GM18870 (cell line): ENCODE measurements around the gene DCDC1.

Experiments used
- ATAC-seq: cut with Tn5 transposase; IDR thresholded peaks from one replicate; pipeline ENCODE4 v1.9.1; 2021; ENCODE audit warnings: moderate library complexity; ENCODE audit not compliant: unreplicated experiment

Gene DCDC1

DNA sequence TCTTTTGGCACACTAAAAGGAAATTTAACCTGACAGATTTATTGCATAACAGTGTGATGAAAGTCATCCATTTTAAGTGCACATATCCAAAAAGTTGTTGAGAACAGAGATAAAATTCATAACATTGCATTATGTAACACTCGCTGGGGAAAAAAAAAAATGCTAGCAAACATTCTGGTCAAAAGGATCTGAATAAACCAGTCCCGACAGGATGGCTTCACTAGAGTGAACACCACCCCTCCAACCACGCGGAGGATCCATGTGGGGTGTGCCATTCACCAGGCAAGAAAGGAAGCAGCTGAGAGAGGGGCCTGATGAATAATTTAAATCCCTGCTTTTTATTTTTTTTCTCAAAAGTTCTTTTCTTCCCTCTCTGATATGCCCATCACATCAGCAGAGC is 258.7 kb downstream of the DCDC1 start:
- no peak for ATAC-seq

DNA sequence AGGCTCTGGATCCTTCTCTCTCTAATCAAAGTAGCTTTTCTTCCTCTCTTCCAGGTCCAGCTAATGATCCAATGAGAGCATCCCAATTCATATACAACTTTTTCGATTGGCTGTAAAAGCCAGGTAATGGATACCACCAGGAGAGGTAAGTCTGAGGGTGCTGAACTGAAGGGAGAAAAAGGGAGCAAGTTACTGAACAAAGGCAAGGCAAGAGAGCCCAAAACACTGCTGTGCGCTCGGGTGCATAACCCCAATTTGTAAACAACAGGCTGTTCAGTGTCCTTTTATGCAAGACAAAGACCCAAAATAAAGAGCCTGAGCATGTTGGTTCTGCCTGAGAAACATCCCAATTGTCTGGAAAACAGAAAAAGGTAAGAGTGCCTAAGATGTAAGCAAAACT is 260.1 kb downstream of the DCDC1 start:
- no peak for ATAC-seq

DNA sequence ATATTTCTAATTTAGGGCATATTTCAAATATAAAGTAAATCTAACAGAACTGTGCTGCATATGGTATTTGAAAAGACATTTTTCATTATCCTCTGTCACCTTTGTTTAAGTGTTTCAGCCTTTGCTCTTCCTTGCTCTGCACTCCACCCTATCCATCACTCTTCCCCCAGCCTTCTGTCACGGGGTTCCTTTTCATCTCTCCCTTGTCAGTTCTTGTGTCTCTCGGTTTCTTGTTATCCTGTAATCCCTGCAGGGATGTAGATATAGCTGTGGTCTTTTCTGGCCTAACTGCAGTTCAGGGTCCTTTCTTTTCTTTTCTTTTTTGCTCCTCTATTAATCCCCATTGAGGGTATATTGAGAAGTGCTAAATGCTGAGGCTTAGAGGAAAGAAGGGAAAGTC is 261.9 kb downstream of the DCDC1 start:
- ATAC-seq, result no peak

DNA sequence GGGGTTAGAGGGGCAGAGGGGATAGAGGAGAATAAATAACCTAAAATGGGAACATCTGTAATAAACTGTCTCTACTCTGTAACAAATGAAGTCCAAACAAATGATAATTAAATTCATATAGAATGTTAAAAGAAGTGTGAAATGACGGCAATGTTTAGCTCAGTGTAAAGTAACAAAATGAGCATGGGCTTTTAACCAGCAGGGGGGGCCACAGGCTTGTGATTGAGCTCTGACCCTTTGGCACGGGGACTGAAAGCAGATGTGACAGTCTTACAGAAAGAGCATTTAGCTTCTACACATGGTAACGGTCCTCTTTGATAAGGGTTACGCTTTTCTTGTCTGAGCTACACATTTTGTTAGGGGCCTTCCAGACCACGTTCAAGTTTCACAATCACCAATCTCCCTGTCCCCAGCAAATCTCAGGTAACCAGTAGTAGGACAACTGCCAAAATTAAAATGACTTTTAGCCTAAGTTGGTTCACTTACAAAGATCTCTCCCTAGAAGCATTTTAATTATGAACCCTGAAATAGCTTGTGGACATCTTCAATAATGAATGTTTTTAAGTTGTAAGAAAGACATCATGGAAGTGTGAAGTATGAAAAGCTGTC is 262.5 kb downstream of the DCDC1 start:
- peak; percentile 75 for ATAC-seq

DNA sequence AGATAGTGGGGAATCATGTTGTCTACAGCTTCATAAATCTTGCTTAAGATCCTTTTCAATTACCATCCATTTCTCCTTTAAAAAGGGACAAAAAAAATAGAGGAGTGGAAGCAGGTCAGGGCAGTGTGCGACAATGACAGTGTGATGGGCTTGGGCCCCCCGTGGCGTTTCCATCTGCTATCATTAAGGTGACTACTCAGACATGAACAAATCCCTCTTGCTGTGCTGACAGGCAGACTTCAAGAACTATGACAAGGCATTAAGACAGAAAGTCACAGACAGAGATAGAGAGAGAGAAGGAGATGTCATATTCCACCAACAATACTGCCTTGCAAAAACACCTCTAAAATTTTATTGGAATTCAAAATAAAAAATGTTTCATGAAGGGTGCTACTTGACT is 263.2 kb downstream of the DCDC1 start:
- no peak for ATAC-seq

DNA sequence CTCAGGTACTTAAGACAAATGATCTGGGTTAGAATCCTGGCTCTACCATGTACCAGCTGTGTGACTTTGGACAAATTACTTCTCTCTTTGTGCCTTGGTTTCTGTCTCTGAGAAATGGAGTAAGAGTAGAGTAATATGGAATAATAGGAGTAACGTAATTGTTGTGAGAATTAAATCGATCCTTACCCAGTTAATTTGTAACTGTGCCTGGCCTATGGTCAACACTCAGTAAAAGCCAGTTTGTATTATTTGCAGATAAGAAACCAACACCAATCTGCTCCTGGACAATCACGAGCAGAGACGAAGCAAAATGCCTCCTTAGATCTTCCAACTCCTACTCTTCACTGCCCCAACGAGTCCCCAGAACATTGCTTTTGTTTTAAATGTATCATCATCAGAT is 266.7 kb downstream of the DCDC1 start:
- ATAC-seq, result no peak

DNA sequence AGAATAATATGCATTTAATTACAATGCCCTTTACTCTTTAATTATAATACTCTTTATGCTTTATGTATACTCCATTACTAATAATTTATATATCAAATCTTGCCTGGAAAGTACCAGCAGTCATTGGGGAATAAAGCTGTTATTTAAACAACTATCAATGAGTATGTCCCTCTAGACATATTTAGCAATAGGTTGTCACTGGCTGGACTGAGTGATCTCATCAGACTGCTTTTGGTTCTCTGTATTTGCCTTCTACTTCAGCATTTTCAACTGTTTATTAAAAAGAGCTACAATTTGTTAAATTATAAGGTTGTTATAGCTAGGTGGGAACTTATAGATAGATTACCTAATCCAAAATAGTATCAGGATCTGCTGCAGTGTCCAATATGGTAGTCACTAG is 267.2 kb downstream of the DCDC1 start:
- no peak for ATAC-seq

DNA sequence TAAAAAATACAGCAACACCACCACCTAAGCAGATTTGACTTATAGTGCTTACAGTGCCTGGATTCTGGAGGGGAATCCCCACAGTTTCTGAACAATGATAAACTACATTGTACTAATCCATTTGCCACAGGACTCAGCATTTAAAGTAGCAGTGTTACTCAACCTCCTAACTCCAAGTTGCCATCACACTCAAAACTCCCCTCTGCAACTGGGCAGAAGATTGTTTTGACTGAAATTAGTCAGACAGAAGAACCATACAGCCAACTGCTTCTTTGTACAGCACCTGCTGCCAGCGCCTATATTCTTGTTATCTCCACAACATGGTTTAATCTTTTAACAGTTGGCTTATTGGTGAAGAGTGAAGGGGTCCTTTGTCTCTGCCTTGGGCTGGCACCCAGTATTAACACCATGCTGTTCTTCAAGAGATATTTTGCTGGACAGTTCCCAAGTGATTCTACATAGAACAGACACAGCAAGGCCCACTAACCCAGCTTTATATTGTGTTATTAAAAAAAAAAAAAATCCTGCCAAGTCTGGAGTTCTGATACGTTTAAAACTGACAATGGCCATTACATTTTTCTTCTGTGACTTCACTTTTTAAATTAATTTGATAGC is 273.2 kb downstream of the DCDC1 start:
- ATAC-seq, result no peak

DNA sequence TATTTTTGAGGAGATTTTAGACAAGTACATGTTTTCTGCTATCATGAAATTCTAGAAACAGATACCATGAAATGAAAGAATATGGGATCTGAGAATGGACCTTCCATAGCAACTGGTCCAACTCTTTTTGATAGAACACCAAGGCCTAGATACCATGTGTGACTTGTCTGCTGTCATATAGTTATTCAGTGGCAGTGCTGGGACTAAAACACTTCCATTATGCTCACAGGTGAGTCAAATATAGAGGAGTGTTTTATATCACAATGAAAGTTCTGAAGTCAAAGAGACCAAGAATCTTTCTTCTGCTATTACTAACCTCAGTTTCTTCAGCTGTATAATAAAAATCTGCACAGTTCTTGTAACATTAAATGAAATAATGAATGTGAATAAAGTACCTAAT is 276.9 kb downstream of the DCDC1 start:
- ATAC-seq, result no peak

DNA sequence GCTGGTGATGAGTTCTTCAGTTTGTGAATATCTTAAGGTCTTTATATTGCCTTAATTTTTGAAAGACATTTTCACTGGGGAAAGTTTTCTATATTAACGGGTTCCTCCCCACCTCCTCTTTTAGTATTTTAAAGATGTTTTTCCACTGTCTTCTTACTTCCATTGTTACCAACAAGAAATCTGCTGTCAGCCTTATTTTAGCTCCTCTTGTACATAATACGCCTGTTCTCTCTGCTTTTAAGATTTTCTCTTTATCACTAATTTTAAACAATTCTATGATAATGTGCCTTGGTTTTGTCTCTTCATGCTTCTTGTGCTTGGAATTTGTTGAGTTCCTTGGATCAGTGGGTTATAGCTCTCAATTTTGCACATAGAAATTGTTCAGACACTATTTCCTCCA is 280.4 kb downstream of the DCDC1 start:
- no peak for ATAC-seq

DNA sequence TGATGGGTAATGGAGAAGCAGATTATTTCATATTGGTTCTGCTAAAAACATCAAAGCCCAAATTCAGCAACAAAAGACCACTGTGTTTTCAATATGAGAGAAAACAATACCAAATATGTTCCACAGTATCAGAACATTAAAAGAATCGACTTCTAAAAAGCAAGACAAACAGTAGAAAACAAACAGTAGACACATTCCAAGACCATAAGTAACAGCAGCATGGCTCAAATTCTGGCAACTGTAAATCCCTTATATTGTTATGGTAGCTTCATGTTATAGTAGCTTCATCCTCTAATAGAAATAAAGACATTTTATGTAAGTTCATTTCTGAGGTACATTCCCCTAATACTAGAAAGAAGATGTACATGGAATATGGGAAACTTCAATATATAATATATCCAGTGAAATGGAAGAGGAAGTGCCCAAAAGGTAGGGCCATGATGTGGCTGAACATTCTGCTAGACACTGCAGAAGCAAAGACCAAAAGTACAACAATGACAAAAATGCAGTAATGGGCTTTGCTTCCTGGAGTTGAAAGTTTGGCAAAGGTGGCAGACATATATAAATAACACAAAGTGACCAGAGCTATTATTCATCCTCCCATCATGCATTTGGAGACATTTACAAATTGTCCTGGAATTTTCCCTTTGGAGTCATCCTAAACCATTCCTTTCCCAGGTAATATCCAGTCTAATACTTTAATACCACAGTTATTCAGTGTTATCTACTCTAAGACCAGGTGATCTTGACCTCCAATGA is 299.9 kb downstream of the DCDC1 start:
- ATAC-seq, result no peak

DNA sequence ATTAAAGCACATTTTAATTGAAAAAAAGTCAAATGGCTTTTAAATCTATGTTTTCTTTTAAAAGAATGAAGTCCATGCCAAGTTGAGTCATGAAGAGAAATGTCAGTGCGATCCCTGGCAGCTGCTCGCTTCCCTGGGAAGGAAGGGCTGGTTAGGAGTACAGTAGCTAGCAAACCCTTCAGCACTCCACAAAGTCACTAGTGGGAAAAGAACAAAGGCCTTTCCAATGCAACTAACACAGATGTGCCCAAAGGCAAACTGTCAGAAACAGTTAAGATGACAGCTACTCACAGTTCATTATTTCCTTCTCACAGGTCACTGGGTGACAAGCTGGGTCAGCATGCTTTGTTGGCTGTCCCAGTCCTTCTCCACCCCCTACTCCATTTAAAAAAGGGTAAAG is 308.7 kb downstream of the DCDC1 start:
- ATAC-seq, result no peak

DNA sequence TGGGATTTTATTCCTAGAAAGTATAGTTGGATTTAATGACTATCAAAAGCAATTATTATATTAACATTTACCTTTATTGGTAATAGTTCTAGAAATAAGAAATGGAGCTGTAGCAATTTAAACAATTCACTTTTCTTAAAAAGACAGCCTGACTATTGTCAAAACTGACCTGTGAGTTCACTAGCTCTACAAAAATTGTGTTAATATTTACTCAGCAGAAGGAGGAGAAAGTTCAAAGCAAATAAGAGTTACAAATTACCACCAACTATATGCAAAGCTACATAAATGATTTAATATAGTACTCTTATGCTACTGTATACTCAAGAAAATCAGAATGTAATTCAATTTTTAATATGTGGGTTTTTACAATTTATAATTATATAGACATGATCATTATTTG is 310.0 kb downstream of the DCDC1 start:
- ATAC-seq, result no peak

DNA sequence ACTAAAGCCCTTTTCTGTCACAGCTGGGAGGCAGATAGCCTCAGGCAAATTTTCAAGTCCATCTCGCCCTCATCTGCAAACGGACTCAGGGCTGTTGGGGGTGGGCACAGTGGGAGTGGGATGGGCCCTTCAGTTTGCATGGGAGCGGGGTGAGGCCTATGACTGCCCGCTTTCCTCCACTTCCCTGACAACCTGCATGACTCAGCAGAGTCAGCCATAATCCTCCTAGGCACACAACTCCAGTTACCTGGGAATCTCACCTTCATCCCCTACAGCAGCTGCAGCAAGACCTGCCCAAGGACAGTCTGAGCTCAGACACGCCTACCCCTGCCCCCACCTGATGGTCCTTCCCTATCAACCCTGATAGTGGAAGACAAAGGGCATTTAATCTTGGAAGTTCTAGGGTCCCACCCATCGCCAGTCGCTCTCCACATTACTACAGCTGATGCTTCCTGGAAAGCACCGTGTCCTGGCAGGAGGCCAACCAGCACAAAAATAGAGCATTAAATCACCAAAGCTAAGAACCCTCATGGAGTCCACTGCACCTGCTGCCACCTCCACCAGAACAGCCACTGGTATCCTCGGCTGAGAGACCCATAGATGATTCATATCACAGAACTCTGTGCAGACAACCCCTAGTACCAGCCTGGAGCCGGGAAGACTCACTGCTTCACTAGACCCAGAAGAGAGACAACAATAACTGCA is 319.3 kb downstream of the DCDC1 start:
- ATAC-seq, result no peak

DNA sequence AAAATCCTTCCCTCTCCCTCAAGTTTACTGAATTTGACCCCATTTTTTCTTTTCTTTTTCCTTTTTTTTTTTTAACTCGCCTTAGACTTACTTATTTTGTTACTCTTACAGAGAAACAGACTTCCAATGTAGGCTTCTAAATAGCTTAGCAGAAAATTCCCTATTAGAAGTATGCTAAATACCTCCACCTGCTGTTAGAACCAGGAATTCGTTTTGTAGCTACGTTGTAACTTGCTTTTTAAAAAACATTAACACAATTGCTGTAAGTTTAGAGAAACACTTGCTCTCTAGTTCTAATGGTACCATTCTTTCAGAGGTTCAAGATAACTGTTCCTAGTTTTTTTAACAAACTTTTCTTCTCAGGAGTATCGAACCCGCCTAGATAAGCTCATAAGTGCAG is 324.2 kb downstream of the DCDC1 start:
- no peak for ATAC-seq

DNA sequence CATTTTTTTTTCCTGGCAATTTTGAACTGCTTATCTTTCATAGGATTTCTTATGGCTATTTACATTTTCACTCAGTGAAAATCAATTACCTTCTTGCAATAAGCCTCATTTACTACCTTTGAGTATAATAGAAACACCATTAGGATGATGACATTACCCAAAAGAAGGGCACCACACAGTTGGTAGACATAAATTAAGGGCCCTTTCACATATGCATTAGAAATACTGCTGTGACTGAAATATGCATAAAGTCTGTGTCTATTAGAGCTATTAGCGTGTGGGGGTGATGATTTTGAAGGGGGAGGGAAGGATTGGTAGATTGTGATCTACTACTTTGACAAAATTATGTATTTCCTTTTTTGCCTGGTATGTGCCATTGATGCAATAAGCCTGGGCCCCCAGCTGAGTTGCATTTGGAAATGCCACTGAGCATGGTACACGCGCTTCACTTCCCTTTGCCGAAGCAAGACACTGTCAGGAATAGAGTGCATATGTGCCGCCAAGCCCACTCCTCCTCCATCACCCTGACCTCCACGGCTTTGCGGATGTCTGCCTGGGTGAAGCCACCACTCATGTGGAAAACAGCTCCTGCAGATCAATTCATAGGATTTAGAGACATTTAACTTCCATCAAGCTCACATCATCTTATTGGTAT is 339.3 kb downstream of the DCDC1 start:
- no peak for ATAC-seq

DNA sequence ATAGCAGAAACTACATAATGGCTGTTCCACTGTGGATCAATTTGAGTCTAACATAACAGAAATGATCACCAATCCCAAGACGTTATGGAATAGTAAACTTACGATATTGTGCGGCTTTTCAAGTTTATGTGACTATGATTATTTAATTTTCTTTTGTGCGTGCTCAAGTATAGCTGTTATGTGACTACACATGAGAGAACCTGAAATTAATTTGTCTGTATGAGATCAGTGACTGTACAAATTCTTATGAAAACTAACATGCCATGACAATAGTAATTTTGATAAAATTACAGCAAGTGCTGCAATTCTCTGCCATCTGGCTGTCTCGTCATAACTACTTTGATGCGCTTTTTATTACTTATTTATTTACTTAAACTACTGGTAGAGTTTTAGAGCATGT is 343.2 kb downstream of the DCDC1 start:
- ATAC-seq, result no peak

DNA sequence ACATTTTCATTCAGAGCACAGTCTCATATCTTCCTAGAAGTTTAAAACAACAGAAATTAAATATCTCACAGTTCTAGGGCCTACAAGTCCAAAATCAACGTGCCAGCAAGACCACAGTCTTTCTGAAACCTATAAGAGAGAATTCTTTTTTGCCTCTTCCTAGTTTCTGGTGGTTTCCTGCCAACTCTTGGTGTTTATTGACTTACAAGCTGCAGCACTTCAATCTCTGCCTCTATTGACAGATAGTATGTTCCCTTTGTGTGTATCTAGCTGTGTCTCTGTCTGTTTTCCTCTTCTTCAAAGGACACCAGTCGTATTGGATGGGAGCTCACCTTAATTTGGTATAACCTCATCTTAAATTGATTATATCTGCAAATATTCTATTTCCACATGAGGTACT is 347.5 kb downstream of the DCDC1 start:
- ATAC-seq, result no peak

DNA sequence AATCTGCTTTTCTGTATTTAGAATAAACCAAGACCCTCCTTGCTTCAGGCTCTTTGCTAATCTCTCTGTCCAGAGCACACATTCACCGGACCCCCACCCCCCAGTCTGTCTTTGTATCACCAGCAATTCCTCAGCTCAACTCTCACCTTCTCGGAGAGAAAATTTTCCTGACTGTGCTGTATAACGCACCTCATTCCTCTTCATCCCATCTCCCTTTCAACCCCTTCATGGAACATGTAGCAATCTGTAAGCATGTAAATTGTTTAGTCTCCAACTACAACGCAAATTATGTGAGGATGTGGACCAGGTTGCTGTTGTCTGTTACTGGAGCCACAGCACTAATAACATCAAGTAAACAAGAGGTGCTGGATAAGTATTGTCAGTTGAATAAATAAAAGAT is 349.8 kb downstream of the DCDC1 start:
- no peak for ATAC-seq

DNA sequence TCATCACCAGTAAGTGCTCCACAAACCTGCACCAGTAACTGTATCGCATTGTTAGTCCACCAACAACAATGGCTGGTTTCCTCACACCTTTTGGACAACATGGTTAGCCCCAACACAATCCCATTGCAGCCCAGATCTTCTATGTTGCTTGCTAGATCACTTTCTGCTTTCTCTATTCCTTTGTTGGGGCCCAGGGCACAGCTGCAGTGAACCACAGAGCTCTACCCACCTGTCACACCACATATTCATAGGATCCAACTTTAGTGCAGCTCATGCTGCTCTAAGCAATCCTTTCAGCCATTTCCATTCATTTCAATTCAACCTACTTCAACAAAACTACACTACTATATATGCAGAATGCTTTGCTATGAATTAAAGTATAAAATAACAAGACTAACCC is 364.3 kb downstream of the DCDC1 start:
- no peak for ATAC-seq

DNA sequence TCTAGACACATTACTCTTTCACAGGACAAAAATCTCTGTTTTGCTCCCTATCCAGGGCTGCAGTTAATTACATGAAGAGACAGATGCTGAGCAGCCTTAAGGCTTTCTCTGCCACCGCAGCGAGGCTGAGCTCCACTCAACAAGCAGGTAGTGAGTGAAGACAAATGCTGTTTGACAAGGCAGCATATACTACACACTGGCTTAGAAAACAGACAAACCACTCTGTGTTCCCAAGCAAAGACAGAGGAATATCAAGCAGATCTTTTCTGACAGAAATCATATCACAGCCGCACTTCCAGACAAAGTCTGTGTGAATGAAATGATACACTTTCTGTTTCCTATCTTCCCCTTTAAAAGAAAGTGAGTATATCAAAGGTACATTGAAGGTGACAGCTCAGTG is 368.1 kb downstream of the DCDC1 start:
- ATAC-seq, result no peak
